Kasumi-1 (cell line): ENCODE results near the gene PDE7B.

Experiments used
- DNase-seq, 2 experiments: peaks; one replicate each; lab custom pipeline; 2025; lab: John Stamatoyannopoulos, UW

The PDE7B gene

GRCh38 chr6:136031982-136032381 lies 180.5 kb downstream of the PDE7B start:
- DNase-seq = peak; percentile 42 to 54

DNA sequence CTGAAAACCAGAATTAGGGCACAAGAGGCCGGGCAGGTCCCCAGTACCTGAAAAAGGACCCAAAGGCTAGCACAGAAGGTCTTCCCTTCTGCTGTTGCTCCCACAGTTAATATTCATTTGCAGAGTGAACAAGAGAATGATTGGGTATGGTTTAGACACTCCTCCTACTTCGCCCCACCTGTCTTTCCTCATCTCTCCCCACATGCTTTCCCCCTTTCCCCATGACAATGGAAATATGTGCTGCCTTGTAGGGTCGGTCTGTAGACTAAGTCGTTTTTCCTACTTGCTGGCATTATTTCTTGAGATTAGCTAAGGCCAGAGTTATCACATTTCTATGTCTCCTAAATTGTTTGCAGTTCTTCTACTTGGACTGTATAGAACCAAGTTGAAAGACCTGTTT lies 181.9 kb downstream of the PDE7B start:
- no peak for DNase-seq

- no peak for DNase-seq
Observed at GRCh38 chr6:136034422-136034821, 182.9 kb downstream of the PDE7B start.

- peak; percentile 24 to 35 for DNase-seq
Observed at GRCh38 chr6:136035378-136036070, 184.0 kb downstream of the PDE7B start.

DNA sequence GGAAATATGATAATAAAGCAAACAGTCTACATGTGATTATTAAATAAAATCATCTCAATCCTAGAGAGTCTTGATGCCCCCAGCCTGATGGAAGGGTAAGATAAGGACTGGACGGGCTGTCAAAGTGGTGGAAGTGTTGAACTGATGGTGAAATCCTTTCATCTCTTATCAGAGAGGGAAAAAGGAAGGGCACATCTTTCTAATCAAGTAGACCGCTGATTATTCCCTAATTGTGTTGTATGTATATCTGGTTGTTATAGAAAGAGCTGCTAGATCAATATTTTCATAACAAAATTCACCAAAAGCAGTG lies 184.5 kb downstream of the PDE7B start:
- no peak for DNase-seq

- DNase-seq = no peak
Observed at GRCh38 chr6:136036601-136037000, 185.1 kb downstream of the PDE7B start.

GRCh38 chr6:136037242-136037875 lies 185.9 kb downstream of the PDE7B start:
- no peak for DNase-seq

DNA sequence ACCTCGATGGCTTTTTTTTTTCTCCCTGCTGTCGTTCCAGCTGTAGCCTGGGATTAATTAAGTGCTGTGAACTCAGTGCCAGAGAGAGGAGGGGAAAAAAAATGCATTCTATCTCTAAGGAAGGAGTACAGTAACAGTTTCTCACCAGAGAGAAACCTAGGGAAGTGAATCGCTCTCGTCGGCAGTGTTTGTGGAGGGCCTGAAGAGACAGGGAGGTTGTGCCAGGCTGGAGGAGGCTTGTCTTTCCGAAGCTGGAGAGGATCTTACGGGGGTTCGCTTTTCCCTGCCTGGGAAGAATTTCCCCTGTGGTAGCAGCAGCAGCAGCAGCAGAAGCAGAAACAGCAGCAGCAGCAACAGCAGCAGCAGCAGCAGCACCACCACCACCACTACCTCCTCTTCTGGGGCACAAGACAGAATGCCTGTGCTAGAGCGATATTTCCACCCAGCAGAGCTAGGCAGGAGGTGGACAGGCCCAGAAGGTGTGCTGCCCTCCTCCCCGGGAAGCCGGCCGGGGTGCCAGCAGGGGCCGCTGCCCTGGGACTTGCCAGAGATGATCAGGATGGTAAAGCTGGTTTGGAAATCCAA lies 186.5 kb downstream of the PDE7B start:
- DNase-seq = no peak

GRCh38 chr6:136038531-136038930 lies 187.0 kb downstream of the PDE7B start:
- DNase-seq = no peak

- no peak for DNase-seq
Observed at GRCh38 chr6:136039185-136039584, 187.7 kb downstream of the PDE7B start.

DNA sequence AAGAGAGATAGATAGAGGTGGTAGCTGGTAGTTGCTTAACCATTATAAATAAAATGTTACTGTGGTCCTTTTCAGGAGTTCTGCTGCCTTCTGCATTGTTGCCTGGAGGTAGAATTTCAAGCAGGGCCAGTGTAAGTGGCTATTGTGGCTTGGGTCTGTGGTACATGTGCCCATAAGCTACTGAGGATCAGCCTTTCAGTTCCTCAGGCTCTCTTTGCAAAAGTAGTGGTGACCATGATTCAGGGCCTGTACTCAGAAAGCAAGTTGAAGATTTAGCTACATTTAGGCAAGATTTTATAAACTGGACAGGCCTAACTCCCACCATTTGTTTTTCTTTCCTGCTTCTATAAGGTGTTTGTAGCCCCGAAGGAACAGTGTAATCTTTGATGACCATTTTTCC lies 199.0 kb downstream of the PDE7B start:
- no peak for DNase-seq

- no peak for DNase-seq
Observed at GRCh38 chr6:136051140-136051775, 199.8 kb downstream of the PDE7B start.

DNA sequence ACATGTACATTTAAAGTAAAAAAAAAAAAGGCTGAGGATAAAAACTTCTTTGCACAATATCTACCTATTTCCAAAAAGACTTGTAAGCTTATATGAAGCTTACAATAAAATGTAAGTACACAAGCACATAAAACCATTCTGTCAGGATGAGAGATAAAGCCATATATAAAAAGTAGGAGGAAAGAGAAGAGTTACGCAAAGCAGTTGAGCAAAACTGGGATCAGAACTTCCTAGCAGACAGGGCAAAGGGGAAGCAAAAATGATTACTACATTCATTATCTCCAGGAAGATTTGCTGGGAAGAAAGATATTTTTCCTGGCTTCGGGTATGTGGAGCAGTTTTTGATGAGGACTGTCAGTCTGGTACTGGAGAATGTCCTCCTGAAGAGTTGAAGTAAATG lies 200.5 kb downstream of the PDE7B start:
- DNase-seq = no peak

DNA sequence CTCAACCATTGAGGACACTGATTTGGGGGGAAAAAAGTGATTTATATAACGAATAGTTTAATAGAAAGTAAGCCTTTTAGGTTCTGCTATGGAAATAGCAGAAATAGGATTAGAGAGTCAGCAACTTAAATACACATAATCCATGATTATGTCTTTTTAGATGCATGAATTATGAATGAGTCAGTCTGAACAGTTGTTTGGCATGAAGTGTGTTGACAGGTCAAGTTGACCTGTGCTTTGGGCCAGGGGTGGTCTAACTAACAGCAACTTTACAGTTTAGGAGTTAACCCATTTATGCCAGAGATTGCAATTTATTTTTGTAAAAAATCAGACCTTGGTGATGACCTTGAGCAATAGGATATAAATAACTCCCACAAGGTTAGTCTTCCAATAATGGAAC lies 207.4 kb downstream of the PDE7B start:
- DNase-seq = no peak

DNA sequence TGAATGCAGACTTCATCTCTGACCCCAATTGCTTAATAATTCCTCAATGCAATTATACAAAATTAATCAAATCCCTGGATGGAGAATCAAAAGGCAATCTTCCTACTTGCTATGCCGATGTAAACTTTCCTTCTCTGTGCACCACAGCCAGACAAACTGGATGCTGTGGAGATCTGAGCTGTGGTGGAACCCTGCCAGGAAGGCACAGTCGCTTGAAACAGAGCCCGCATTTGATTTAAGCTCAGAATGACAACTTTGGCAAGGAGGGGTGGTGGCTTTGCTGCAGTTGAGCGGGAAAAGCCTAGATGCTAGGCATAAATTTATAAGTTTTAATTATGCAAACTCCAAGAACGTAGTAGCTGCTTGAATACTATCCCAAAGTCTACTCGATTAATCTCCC lies 207.8 kb downstream of the PDE7B start:
- no peak for DNase-seq

DNA sequence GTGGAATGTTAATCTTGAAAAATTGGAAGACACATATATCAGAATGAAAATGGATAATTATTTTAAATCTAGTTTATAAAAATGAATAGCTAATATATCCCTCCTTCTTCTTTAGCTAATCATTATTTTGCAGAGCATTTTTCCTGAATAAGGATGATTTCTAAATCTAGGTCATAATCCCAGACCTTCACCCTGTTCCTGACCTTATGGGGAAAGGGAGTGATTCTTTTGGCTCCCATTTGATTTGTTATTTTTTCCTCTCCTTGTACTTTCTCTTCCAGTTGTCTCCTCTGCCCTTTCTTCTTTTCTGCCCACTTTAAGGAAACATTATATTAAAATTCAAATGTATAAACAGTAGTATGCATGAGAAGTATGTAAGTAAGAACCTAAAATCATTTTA lies 208.6 kb downstream of the PDE7B start:
- DNase-seq = no peak

- DNase-seq = no peak
Observed at GRCh38 chr6:136060759-136061158, 209.3 kb downstream of the PDE7B start.

DNA sequence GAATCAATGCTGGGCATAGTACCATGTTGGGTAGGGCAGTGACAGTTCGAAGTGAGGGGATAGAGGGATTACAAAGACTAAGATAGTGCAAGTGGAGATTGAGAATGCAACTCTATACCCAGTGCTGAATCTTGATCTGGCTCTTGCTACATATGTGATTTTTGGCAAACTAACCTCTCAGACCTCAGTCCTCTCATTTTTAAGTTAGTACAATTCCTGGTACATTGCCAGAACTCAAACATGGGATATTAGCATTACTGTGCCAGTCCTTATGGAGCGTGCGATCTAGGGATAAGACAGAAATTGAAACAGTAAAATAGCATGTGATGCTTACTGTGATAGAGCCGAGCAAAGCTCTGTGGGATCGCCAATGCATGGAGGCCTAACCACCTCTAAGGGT lies 210.2 kb downstream of the PDE7B start:
- no peak for DNase-seq

GRCh38 chr6:136063096-136063495 lies 211.6 kb downstream of the PDE7B start:
- DNase-seq = no peak

- DNase-seq = no peak
Observed at GRCh38 chr6:136066005-136066404, 214.5 kb downstream of the PDE7B start.

- DNase-seq = no peak
Observed at GRCh38 chr6:136067731-136068341, 216.3 kb downstream of the PDE7B start.

DNA sequence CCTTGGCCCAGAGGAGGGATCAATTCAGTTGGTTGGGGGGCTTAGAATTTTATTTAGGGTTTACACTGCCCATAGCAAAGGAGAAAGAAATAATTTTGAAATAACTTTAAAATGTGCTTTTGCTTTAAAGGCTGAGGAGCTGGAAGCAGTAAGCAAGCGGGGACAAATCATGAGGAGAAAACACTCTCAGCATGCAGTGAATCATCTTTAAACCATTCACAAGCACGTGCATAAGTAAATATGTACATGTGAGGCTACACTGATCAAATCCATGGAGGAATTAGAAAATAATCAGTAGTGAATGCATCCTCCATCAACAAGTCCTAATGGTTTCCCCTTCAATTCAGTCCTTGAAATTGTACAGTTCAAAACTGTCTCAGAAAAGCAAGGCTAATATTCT lies 217.6 kb downstream of the PDE7B start:
- no peak for DNase-seq

DNA sequence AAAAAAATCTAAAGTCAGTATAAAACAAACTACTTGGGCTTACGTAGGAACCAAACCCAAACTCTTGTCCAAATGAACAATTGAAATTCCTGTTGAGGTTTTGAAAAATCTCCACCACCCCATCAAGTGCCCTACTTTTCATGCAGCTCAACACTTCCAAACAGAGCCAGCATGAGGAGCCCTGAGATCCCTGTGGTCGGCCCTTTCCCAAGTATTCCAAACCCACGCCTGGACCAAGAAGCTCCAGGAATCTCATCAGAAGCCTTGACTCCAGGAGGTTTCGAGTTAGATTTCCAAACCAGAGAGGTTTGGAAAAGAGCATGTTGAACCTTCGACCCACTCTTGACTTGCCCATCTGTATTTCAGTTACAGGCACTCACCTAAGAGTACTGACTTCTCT lies 219.3 kb downstream of the PDE7B start:
- no peak for DNase-seq
